ENCODE results near the gene MCEMP1.

The MCEMP1 gene

DNA sequence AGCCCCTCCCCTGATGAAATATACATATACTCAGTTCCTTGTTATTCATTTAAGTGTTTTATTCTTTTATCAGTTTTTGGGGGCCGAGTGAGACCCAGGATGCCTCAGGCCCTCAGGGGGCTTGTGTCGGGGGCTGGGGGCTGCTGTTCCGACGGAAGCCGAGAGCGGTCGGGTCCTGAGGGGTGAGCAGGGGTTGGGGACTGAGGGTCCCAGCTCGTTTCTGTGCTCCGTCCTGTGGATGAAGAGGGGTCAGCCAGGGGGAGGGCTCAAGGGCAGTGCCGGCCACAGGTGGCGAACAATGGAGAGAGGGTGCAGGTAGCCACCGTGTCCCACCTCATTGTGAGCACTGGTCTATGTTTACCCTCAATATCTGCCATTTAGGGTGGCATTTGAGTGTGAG is 45.3 kb upstream of the MCEMP1 start:
- H3K4me3 ChIP-seq (ENCODE audit: low read depth, low read length), result no peak overlapping the region
- no peak overlapping the region for H3K4ac ChIP-seq (ENCODE audit: low read depth, low read length)
- H3K4me2 ChIP-seq (ENCODE audit: low read length), result no peak overlapping the region
- no peaks in the 10 kb centered on the region for H3K27me3 ChIP-seq (ENCODE audit: insufficient read depth, low read length)
- H3K27ac ChIP-seq (ENCODE audit: low read depth, low read length), result no peak overlapping the region
- peaks cover 21% of the 10 kb centered on the region for H3K79me2 ChIP-seq (ENCODE audit: control insufficient read depth, insufficient read depth, low read length, poor library complexity)
- H2BK120ac ChIP-seq (ENCODE audit: insufficient read depth, low read length, poor library complexity), result no peak overlapping the region
- peaks cover 19 to 24% of the 10 kb centered on the region in 2 experiments for H3K36me3 ChIP-seq (ENCODE audit: control insufficient read depth in 1 of 2, insufficient read depth in 2 of 2, low read length in 2 of 2)
- no peak overlapping the region for H4K12ac ChIP-seq (ENCODE audit: low read depth, low read length)
- WGBS (ENCODE audit: extremely low coverage, insufficient coverage, insufficient read length), result no CpG with 5 or more reads among the region's 12 CpGs
- no peak overlapping the region for H2BK5ac ChIP-seq (ENCODE audit: low read depth, low read length, poor library complexity)
- peaks cover 7% of the 10 kb centered on the region for H3K9me3 ChIP-seq (ENCODE audit: insufficient read depth, low read depth, low read length)
- H2BK12ac ChIP-seq (ENCODE audit: low read length), result no peak overlapping the region
- H2AFZ ChIP-seq (ENCODE audit: insufficient read depth, low read length, poor library complexity), result no peak overlapping the region
- H4K91ac ChIP-seq (ENCODE audit: low read depth, low read length), result no peak overlapping the region
- DNase-seq, result no peak
- no peak overlapping the region for H3K9ac ChIP-seq (ENCODE audit: low read length)
- H3K79me1 ChIP-seq (ENCODE audit: low read length), result peaks cover 2% of the 10 kb centered on the region
- peaks cover 12 to 14% of the 10 kb centered on the region in 2 experiments for H3K4me1 ChIP-seq (ENCODE audit: control insufficient read depth in 1 of 2, insufficient read depth in 2 of 2, low read length in 2 of 2)
- no peak overlapping the region for H4K8ac ChIP-seq (ENCODE audit: low read depth, low read length)
- H3K14ac ChIP-seq (ENCODE audit: low read length), result no peak overlapping the region
- no peak overlapping the region for H2AK5ac ChIP-seq (ENCODE audit: low read length)
- H3K23ac ChIP-seq (ENCODE audit: low read length), result no peak overlapping the region
- H3K18ac ChIP-seq (ENCODE audit: low read length), result no peak overlapping the region

DNA sequence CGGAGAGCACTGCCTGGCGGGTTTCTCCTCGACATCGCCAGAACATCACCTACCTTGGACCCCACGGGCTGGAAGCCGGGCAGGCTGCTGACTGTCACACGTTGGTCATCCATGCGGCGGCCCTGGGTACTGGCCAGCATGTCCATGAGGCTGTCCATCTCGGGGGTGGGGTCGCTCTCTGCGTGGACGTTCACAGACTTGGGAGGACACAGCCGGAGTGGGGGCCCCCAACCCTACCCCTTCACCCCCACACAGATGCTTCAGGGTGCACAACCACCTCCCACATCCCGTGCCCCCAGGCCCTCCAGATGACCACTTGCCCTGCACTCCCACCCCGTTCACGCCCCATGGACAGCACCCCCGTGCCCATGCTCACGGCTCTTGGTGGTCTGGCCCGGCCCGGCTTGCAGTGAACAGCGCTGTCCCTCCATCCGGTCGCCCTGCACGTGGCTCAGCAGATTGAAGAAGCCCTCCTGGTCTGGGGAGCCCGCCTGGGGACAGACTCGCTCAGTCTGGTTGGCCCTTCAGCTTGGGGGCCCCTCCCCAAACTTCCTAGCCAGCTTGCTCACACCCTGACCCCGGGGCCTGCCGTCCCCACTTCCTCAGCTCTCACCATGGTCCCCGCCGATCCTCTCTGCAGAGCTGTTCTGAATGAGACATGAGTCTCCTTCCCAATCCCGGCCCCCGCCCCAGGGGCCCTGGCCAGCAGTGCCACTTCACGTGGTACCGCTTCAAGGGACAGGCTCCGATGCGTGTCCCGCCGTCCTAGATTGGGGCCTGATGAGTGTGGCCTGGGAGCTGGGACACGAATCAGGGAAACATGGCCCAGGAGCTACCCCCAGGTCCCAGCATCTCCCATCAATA is 44.3 kb upstream of the MCEMP1 start:
- WGBS (ENCODE audit: extremely low coverage, insufficient coverage, insufficient read length), result no CpG with 5 or more reads among the region's 40 CpGs
- H3K36me3 ChIP-seq (ENCODE audit: control insufficient read depth in 1 of 2, insufficient read depth in 2 of 2, low read length in 2 of 2), result peaks cover 10 to 17% of the 10 kb centered on the region in 2 experiments
- H2BK120ac ChIP-seq (ENCODE audit: insufficient read depth, low read length, poor library complexity), result no peak overlapping the region
- no peak overlapping the region for H2BK5ac ChIP-seq (ENCODE audit: low read depth, low read length, poor library complexity)
- H3K4me3 ChIP-seq (ENCODE audit: low read depth, low read length), result peak overlapping the region; percentile 30
- no peak overlapping the region for H3K18ac ChIP-seq (ENCODE audit: low read length)
- H2AK5ac ChIP-seq (ENCODE audit: low read length), result no peak overlapping the region
- H3K79me1 ChIP-seq (ENCODE audit: low read length), result peaks cover 8% of the 10 kb centered on the region
- no peak for DNase-seq
- no peaks in the 10 kb centered on the region for H3K27me3 ChIP-seq (ENCODE audit: insufficient read depth, low read length)
- H3K9ac ChIP-seq (ENCODE audit: low read length), result no peak overlapping the region
- H3K79me2 ChIP-seq (ENCODE audit: control insufficient read depth, insufficient read depth, low read length, poor library complexity), result peaks cover 27% of the 10 kb centered on the region
- H3K23ac ChIP-seq (ENCODE audit: low read length), result no peak overlapping the region
- no peak overlapping the region for H3K27ac ChIP-seq (ENCODE audit: low read depth, low read length)
- peaks cover 7% of the 10 kb centered on the region for H3K9me3 ChIP-seq (ENCODE audit: insufficient read depth, low read depth, low read length)
- no peak overlapping the region for H4K8ac ChIP-seq (ENCODE audit: low read depth, low read length)
- H2BK12ac ChIP-seq (ENCODE audit: low read length), result no peak overlapping the region
- H4K12ac ChIP-seq (ENCODE audit: low read depth, low read length), result no peak overlapping the region
- no peak overlapping the region for H3K4me2 ChIP-seq (ENCODE audit: low read length)
- no peak overlapping the region for H4K91ac ChIP-seq (ENCODE audit: low read depth, low read length)
- H3K4me1 ChIP-seq (ENCODE audit: control insufficient read depth in 1 of 2, insufficient read depth in 2 of 2, low read length in 2 of 2), result peaks cover 14 to 20% of the 10 kb centered on the region in 2 experiments
- H2AFZ ChIP-seq (ENCODE audit: insufficient read depth, low read length, poor library complexity), result no peak overlapping the region
- H3K14ac ChIP-seq (ENCODE audit: low read length), result no peak overlapping the region
- no peak overlapping the region for H3K4ac ChIP-seq (ENCODE audit: low read depth, low read length)

DNA sequence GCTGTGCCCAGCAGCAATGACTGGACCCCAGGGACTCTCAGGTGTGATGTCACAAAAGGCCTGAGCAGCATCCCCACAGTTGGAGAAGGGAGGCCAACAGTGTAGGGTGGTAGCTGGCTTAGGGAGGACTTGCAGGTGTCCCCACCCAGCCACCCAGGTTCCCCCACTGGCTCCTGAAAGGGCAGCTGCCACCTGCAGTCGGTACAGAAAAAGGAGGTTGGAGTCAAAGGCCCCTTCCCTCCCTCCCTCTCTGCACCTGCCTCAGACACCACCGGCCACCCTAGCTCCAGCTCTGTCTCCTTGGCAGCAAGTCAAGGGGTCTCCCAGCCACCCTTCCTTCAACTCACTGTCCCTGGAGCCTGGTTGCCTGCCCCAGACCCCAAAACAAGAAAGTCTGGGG is 43.2 kb upstream of the MCEMP1 start, which contains the start of gene PCP2:
PCP2 (minus strand) TSS at position 22 of the 400 bp plus-strand sequence. CDS start 262 bp downstream, outside the sequence.
- H4K8ac ChIP-seq (ENCODE audit: low read depth, low read length), result no peak within 1 kb of the TSS
- H3K4me2 ChIP-seq (ENCODE audit: low read length), result no peak within 1 kb of the TSS
- no peak within 1 kb of the TSS for H2BK120ac ChIP-seq (ENCODE audit: insufficient read depth, low read length, poor library complexity)
- no CpG with 5 or more reads among the region's 2 CpGs for WGBS (ENCODE audit: extremely low coverage, insufficient coverage, insufficient read length)
- H2BK5ac ChIP-seq (ENCODE audit: low read depth, low read length, poor library complexity), result no peak within 1 kb of the TSS
- no peak within 1 kb of the TSS for H3K9ac ChIP-seq (ENCODE audit: low read length)
- peaks cover 9% of the 10 kb centered on the region for H3K79me1 ChIP-seq (ENCODE audit: low read length)
- peaks cover 8 to 12% of the 10 kb centered on the region in 2 experiments for H3K36me3 ChIP-seq (ENCODE audit: control insufficient read depth in 1 of 2, insufficient read depth in 2 of 2, low read length in 2 of 2)
- peaks cover 7% of the 10 kb centered on the region for H3K9me3 ChIP-seq (ENCODE audit: insufficient read depth, low read depth, low read length)
- no peak within 1 kb of the TSS for H3K23ac ChIP-seq (ENCODE audit: low read length)
- no peak within 1 kb of the TSS for H2BK12ac ChIP-seq (ENCODE audit: low read length)
- H3K14ac ChIP-seq (ENCODE audit: low read length), result no peak within 1 kb of the TSS
- H3K27ac ChIP-seq (ENCODE audit: low read depth, low read length), result no peak within 1 kb of the TSS
- no peak within 1 kb of the TSS for H3K4ac ChIP-seq (ENCODE audit: low read depth, low read length)
- H4K12ac ChIP-seq (ENCODE audit: low read depth, low read length), result no peak within 1 kb of the TSS
- peak within 1 kb of the TSS; percentile 30 for H3K4me3 ChIP-seq (ENCODE audit: low read depth, low read length)
- DNase-seq, result no peak
- no peak within 1 kb of the TSS for H3K18ac ChIP-seq (ENCODE audit: low read length)
- H2AK5ac ChIP-seq (ENCODE audit: low read length), result no peak within 1 kb of the TSS
- peaks cover 21% of the 10 kb centered on the region for H3K79me2 ChIP-seq (ENCODE audit: control insufficient read depth, insufficient read depth, low read length, poor library complexity)
- no peaks in the 10 kb centered on the region for H3K27me3 ChIP-seq (ENCODE audit: insufficient read depth, low read length)
- no peak within 1 kb of the TSS for H4K91ac ChIP-seq (ENCODE audit: low read depth, low read length)
- no peak within 1 kb of the TSS for H2AFZ ChIP-seq (ENCODE audit: insufficient read depth, low read length, poor library complexity)
- peaks cover 12 to 19% of the 10 kb centered on the region in 2 experiments for H3K4me1 ChIP-seq (ENCODE audit: control insufficient read depth in 1 of 2, insufficient read depth in 2 of 2, low read length in 2 of 2)

DNA sequence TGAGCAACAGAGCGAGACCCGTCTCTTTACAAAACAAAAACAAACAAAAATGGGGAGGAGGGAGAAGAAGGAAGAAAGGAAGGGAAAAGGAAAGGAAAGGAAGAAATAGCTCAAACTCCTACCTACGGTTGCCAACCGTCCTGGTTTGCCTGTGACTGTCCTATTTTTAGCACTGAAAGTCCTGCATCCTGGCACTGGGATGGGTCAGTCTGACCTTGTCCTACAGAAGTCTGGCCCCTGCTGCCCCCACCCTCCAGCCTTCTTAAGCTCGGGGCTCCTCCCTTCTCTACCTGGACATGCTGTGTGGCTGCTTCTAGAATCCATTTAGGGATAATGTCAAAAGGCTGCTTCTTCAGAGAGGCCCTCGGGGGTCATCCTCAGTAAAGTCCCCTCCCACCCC is 41.2 kb upstream of the MCEMP1 start:
- WGBS (ENCODE audit: extremely low coverage, insufficient coverage, insufficient read length), result no CpG with 5 or more reads among the region's 6 CpGs
- no peak overlapping the region for H4K12ac ChIP-seq (ENCODE audit: low read depth, low read length)
- no peak overlapping the region for H2BK5ac ChIP-seq (ENCODE audit: low read depth, low read length, poor library complexity)
- H3K18ac ChIP-seq (ENCODE audit: low read length), result no peak overlapping the region
- no peak overlapping the region for H2AFZ ChIP-seq (ENCODE audit: insufficient read depth, low read length, poor library complexity)
- H4K91ac ChIP-seq (ENCODE audit: low read depth, low read length), result no peak overlapping the region
- no peak overlapping the region for H4K8ac ChIP-seq (ENCODE audit: low read depth, low read length)
- no peaks in the 10 kb centered on the region for H3K27me3 ChIP-seq (ENCODE audit: insufficient read depth, low read length)
- H3K9me3 ChIP-seq (ENCODE audit: insufficient read depth, low read depth, low read length), result peaks cover 11% of the 10 kb centered on the region
- H3K4me1 ChIP-seq (ENCODE audit: control insufficient read depth in 1 of 2, insufficient read depth in 2 of 2, low read length in 2 of 2), result peaks cover 7 to 12% of the 10 kb centered on the region in 2 experiments
- no peak overlapping the region for H3K4me3 ChIP-seq (ENCODE audit: low read depth, low read length)
- DNase-seq, result no peak
- H3K27ac ChIP-seq (ENCODE audit: low read depth, low read length), result no peak overlapping the region
- H2AK5ac ChIP-seq (ENCODE audit: low read length), result no peak overlapping the region
- H2BK120ac ChIP-seq (ENCODE audit: insufficient read depth, low read length, poor library complexity), result no peak overlapping the region
- H3K9ac ChIP-seq (ENCODE audit: low read length), result no peak overlapping the region
- H3K4ac ChIP-seq (ENCODE audit: low read depth, low read length), result no peak overlapping the region
- peaks cover 7% of the 10 kb centered on the region for H3K79me2 ChIP-seq (ENCODE audit: control insufficient read depth, insufficient read depth, low read length, poor library complexity)
- no peak overlapping the region for H3K14ac ChIP-seq (ENCODE audit: low read length)
- H3K23ac ChIP-seq (ENCODE audit: low read length), result no peak overlapping the region
- no peak overlapping the region for H3K4me2 ChIP-seq (ENCODE audit: low read length)
- peaks cover 13 to 18% of the 10 kb centered on the region in 2 experiments for H3K36me3 ChIP-seq (ENCODE audit: control insufficient read depth in 1 of 2, insufficient read depth in 2 of 2, low read length in 2 of 2)
- H3K79me1 ChIP-seq (ENCODE audit: low read length), result peaks cover 6% of the 10 kb centered on the region
- no peak overlapping the region for H2BK12ac ChIP-seq (ENCODE audit: low read length)
